Left lung (tissue), 10 donors: Measurements from ENCODE around the gene KCNE1. TPM values are rescaled to one million over a fixed set of nuclear protein-coding genes. Genes with fewer than 3 reads are reported as not detected.
A peak's percentile ranks its signal among the peaks of the same experiment; 100 is the strongest.

Experiments
- ATAC-seq: fragments of 200-7000 bp; cut with Tn5 transposase; one replicate; pipeline ENCODE4 v1.9.1; 2020; ENCODE audit warnings: moderate library complexity
- DNase-seq, 4 donors: peaks; one replicate each; pipeline ENCODE4 v3.0.0-alpha.2; 2013 to 2020
- H3K27ac ChIP-seq, 2 donors: fragments of 200-600 bp; sonication (generic) in 1 of 2; one replicate each; pipeline versions ENCODE4 v1.5.0 to v1.8.0; 2020 to 2021
- H3K27me3 ChIP-seq, 2 donors: fragments of 200-600 bp; sonication (generic) in 1 of 2; one replicate each; pipeline versions ENCODE4 v1.5.0 to v1.8.0; 2020 to 2021
- H3K36me3 ChIP-seq, 2 donors: fragments of 200-600 bp; sonication (generic) in 1 of 2; one replicate each; pipeline versions ENCODE4 v1.5.0 to v1.8.0; 2020 to 2021
- H3K4me1 ChIP-seq, 2 donors: fragments of 200-600 bp; one replicate each; pipeline ENCODE4 v1.8.0; 2021
- H3K4me3 ChIP-seq, 2 donors: fragments of 200-600 bp; sonication (generic) in 1 of 2; one replicate each; pipeline versions ENCODE4 v1.5.0 to v1.8.0; 2020 to 2021; ENCODE audit warnings: mild to moderate bottlenecking in 1 of 2
- H3K9me3 ChIP-seq, 2 donors: fragments of 200-600 bp; sonication (generic) in 1 of 2; one replicate each; pipeline versions ENCODE4 v1.5.0 to v1.8.0; 2020 to 2021
- CTCF ChIP-seq, 2 donors: fragments of 200-600 bp; sonication (generic) in 1 of 2; IDR thresholded peaks; one replicate each; pipeline versions ENCODE4 v1.5.0 to v1.8.0; 2021; ENCODE audit warnings: antibody characterized with exemption in 2 of 2
- intact Hi-C, 2 donors: fragments of 100-400 bp; cut with DNase I; formaldehyde crosslinking; loops; one replicate each; pipeline versions ENCODE4 v1.11.2 to v1.14.2; 2022
- polyA plus RNA-seq, 6 donors: library from polyadenylated mRNA; unstranded; fragments of 120-200 nt; gene quantifications; one replicate each; pipeline ENCODE4 v1.2.1, GENCODE V29; 2013; ENCODE audit not compliant: insufficient read length in 6 of 6
- total RNA-seq, 2 donors: library from RNA; stranded (reverse); fragmentation: NEBNext Ultra II Directional; extraction: Animal tissue kit (Norgen Biotek cat#: 25700); gene quantifications; one replicate each; pipeline ENCODE4 v1.2.1, GENCODE V29; 2021
- donor health status: DM: no; HTN: yes; CAD: no.
- donor health status: DM: no; HTN: no; CAD: no.

KCNE1 gene
- total and polyA plus RNA-seq, 8 donors: 0.19 to 21.2 (median 2.2) TPM

DNA sequence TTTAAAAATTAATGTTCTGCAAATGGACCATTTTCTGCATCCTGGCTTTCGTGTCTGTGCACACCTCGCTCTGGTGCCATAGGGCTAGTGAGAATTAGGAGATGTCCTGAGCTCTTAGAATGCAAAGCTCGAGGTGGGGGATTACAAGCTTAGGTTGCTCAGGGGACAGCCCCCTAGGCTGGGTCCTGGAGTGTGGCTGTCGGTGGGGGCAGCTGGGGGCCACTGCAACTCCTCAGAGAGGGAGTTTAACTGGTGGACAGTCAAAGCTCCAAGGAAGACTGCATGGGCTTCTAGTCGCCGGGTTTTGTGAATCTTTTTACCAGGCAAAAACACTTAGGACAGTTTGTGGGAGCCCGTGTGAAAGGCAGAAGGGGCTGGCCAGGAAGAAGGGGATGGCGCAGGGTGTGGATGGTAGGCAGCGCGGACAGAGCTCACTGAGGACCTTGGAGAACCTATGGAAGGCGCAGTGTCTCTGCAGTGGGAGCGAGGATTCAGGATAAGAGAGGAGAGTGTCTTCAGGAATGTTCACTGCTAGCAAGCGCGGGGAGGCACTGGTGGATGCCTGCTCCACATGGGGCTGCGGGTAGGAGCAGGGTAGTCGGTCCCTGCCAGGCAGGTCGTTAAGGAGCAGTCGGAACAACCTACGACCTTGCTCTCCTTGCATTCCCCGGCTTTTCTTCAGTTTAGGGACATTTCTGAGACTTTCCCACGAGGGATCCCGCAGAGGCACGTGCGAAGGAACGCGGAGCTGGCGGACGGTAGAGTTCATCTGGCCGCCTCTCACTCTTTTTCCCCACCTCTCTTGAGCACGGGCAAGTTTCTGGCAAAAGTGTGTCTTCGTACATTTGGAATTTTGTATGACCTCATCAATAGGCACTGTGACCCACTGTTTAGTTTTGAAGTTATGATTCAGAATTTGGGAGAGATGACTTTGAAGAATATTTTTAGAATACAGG, 12.9 kb upstream of the KCNE1 start:
- peaks cover 0 to 17% of the 10 kb centered on the region in 2 donors for H3K36me3 ChIP-seq
- peak overlapping the region; percentile 89 to 98 for H3K27ac ChIP-seq
- peaks cover 32 to 79% of the 10 kb centered on the region in 2 donors for H3K4me1 ChIP-seq
- intact Hi-C loops: no loop called here
- ATAC-seq (peak; percentile 7), DNase-seq (peak in 1 of 4 donors; percentile 26)
- TF ChIP-seq CTCF (IDR thresholded peaks at IDR 0.05): no peak
- H3K27me3 ChIP-seq: no peaks in the 10 kb centered on the region
- H3K9me3 ChIP-seq: no peaks in the 10 kb centered on the region
- H3K4me3 ChIP-seq: peak overlapping the region; percentile 23 to 39

DNA sequence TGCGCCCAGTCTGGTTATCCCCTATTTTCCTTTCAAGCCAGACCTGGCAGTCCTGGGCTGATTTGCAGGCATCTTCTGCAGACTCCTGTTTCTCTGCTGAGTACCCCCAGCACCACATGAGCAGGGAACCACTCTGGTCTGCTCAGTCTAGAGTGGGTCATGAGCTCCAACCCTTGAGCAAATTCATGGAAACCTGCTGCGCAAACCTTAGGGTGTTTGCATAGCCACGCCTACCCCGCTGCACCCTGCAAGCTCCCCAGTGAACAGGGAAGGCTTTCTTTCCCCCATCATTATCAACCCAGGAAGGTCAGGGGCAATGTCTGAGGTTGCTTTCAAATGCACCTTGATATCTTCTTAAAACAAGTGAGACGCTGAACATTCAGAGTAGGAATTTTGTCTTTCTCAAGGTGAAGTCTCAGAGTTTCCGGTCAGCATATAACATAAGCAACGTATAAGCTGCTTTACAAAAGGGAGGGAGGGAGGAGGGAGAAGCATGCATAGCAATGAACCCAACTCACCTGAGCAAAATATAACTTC, 11.1 kb upstream of the KCNE1 start:
- Histone ChIP-seq H3K9me3 (no peaks in the 10 kb centered on the region), H3K36me3 (peaks cover 0 to 29% of the 10 kb centered on the region in 2 donors), H3K4me1 (peaks cover 32 to 93% of the 10 kb centered on the region in 2 donors), H3K27ac (peak overlapping the region; percentile 39 to 49), H3K27me3 (no peaks in the 10 kb centered on the region), H3K4me3 (no peak overlapping the region)
- ATAC-seq (no peak), DNase-seq (no peak)
- TF ChIP-seq CTCF (IDR thresholded peaks at IDR 0.05): no peak
- intact Hi-C loops: no loop called here

DNA sequence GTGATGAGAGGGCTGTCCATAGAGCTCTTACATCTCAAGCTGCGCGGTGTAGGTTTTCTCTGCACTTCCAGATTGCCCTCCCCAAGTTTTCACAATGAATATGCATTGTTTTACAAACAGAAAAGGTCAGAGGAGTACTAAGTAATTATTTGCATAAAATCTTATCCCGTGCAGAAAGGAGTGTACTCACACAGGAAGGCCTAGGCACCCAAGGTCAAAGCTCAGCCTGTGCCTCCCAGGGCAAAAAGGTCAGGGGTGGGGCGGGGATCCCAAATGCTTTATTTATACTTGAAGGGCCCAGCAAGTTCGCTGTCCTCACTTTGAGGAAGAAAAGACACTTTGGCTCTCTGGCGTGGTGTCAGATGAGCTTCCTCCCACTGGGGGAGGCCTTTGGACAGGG, 10.3 kb upstream of the KCNE1 start:
- TF ChIP-seq CTCF (IDR thresholded peaks at IDR 0.05): no peak
- intact Hi-C loops: no loop called here
- Histone ChIP-seq H3K27me3 (no peaks in the 10 kb centered on the region), H3K4me3 (no peak overlapping the region), H3K9me3 (no peaks in the 10 kb centered on the region), H3K36me3 (peaks cover 2 to 29% of the 10 kb centered on the region in 2 donors), H3K4me1 (peaks cover 32 to 93% of the 10 kb centered on the region in 2 donors), H3K27ac (peak overlapping the region; percentile 39 to 49)
- ATAC-seq (peak; percentile 2), DNase-seq (peak in 1 of 4 donors; percentile 51)

- no peak for TF ChIP-seq CTCF (IDR thresholded peaks at IDR 0.05)
- H3K36me3 ChIP-seq: peaks cover 2 to 29% of the 10 kb centered on the region in 2 donors
- H3K27ac ChIP-seq: peak overlapping the region in 1 of 2 donors; percentile 74
- intact Hi-C loops: no loop called here
- no peaks in the 10 kb centered on the region for H3K9me3 ChIP-seq
- DNase-seq (no peak), ATAC-seq (no peak)
- H3K4me3 ChIP-seq: no peak overlapping the region
- H3K4me1 ChIP-seq: peaks cover 32 to 91% of the 10 kb centered on the region in 2 donors
- no peaks in the 10 kb centered on the region for H3K27me3 ChIP-seq
Observed at GRCh38 chr21:34521561-34521960, 9.6 kb upstream of the KCNE1 start.
